HUES6 (cell line): ENCODE data around the gene UXS1.
"Not testable (repeated sequence)": the region's sequence is repeated elsewhere in the genome, so short reads cannot be mapped to it uniquely, and the experiment has no call there.

Experiments
- H3K27ac ChIP-seq: 2 replicates; pipeline ENCODE4 v1.7.0; 2013; ENCODE audit warnings: low read depth, mild to moderate bottlenecking, low read length, inconsistent platforms
- H3K27me3 ChIP-seq: 2 replicates; pipeline ENCODE4 v1.6.1; 2013; ENCODE audit warnings: low read length; ENCODE audit not compliant: control insufficient read depth, insufficient read depth
- H3K36me3 ChIP-seq: 2 replicates; pipeline ENCODE4 v1.6.1; 2013; ENCODE audit warnings: low read length; ENCODE audit not compliant: control insufficient read depth, insufficient read depth
- H3K4me1 ChIP-seq: 2 replicates; pipeline ENCODE4 v1.6.1; 2013; ENCODE audit warnings: low read length; ENCODE audit not compliant: control insufficient read depth, insufficient read depth
- H3K4me3 ChIP-seq: 2 replicates; pipeline ENCODE4 v1.5.1; 2013; ENCODE audit warnings: low read depth, low read length
- H3K9ac ChIP-seq: one replicate; pipeline ENCODE4 v1.6.1; 2013; ENCODE audit warnings: mild to moderate bottlenecking, low read length
- H3K9me3 ChIP-seq: 2 replicates; pipeline ENCODE4 v1.6.1; 2013; ENCODE audit warnings: low read depth, low read length; ENCODE audit not compliant: control insufficient read depth, insufficient read depth

UXS1 gene

DNA sequence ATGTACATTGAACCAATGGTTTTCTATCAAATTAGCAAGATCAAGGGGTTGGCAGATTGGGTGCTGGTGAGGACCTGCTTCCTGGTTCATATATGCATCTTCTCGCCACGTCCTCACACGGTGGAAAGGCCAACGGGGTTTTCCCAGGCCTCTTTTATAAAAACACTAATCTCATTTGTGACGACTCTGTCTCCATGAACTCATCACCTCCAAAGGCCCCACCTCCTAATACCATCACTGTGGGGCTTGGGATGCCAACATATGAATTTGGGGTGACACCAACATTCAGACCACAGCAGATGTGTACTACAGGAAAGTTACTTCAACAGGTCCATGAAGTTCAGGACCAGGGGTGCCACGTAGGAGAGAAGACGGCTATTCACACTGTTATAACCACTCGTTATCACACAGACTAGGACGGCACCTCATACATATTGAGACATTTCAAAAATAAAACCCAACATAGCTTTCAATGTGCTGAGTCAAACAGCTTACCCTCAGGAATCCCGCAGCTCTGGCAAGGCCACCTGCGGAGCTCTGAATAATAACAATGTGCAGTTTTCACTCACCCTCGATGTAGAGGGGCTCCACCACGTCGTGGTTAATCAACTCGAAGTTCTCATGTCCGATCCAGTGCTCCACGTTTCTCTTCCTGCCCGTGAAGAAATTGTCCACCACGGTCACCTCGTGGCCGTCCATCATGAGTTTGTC lies 49.3 kb downstream of the UXS1 start:
- no peaks in the 10 kb centered on the region for H3K27me3 ChIP-seq
- no peak overlapping the region for H3K4me3 ChIP-seq
- no peak overlapping the region for H3K9ac ChIP-seq
- no peaks in the 10 kb centered on the region for H3K9me3 ChIP-seq
- H3K4me1 ChIP-seq = peaks cover 19% of the 10 kb centered on the region
- H3K36me3 ChIP-seq = peaks cover 28% of the 10 kb centered on the region
- H3K27ac ChIP-seq = no peak overlapping the region

DNA sequence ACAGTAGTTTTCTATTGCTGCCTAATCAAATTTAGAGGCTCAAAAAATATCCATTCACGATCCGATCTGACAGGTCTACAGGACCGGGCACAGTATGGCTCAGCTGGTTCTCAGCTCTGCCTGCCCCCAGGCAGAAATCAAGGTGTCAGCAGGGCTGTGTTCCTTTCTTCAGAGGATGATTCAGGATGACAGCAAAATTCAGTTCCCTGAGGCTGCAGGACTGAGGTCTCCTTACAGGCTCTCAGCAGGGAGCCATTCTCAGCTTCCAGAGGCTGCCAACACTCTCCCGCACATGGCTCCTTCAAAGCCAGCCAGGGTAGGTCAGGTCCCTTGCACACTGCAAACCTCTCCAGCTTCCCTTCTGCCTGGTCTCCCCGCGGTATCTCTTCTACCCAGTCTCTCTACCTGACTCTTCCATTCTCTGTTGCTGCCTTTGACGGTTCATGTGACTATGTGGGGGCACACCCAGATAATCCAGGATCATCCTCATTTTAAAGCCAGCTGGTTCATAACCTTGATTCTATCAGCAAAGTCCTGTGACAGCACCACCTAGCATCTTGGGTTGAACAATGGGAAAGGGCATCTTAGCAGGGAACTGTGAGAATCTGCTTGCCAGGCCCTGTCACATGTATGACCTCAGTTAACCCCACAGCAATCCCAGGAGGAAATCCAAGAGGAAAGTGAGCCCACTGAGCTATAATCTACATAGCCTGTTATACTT lies 50.4 kb downstream of the UXS1 start:
- Histone ChIP-seq H3K9ac (no peak overlapping the region), H3K36me3 (peaks cover 22% of the 10 kb centered on the region), H3K27me3 (no peaks in the 10 kb centered on the region), H3K4me1 (peaks cover 19% of the 10 kb centered on the region), H3K4me3 (no peak overlapping the region), H3K9me3 (no peaks in the 10 kb centered on the region), H3K27ac (no peak overlapping the region)

- no peak overlapping the region for H3K4me3 ChIP-seq
- peaks cover 31% of the 10 kb centered on the region for H3K36me3 ChIP-seq
- H3K4me1 ChIP-seq = peaks cover 19% of the 10 kb centered on the region
These were observed 51.4 kb downstream of the UXS1 start for GRCh38 chr2:106142683-106143082.

GRCh38 chr2:106140913-106141312 lies 53.2 kb downstream of the UXS1 start:
- Histone ChIP-seq H3K27ac (no peak overlapping the region), H3K27me3 (no peaks in the 10 kb centered on the region), H3K4me1 (peaks cover 19% of the 10 kb centered on the region), H3K4me3 (no peak overlapping the region), H3K36me3 (peaks cover 31% of the 10 kb centered on the region), H3K9me3 (no peaks in the 10 kb centered on the region), H3K9ac (no peak overlapping the region)

More at GRCh38 chr2:106142683-106143082, 51.4 kb downstream of the UXS1 start:
- Histone ChIP-seq H3K9me3 (no peaks in the 10 kb centered on the region), H3K27ac (no peak overlapping the region), H3K27me3 (no peaks in the 10 kb centered on the region), H3K9ac (no peak overlapping the region)

DNA sequence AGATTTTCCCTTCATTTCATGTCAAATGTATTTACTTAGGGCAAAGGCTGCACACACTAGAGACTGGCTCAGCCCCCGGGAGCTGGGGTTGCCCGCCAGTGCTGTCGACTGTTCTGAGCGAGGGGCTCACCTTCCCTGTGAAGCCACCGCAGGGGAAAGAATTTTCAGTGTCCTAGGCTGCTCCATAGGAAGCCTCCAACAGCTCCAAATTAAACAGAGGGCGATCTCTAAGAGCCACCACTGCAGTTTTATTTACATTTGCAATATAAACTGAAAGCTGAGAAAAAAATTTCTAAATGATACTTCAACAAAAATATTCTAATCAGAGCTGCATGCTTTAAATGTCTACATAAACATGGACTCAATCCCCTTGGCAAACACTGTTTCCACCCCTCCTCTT lies 54.0 kb downstream of the UXS1 start:
- Histone ChIP-seq H3K36me3 (peaks cover 26% of the 10 kb centered on the region), H3K9me3 (no peaks in the 10 kb centered on the region), H3K9ac (no peak overlapping the region), H3K27me3 (no peaks in the 10 kb centered on the region), H3K27ac (no peak overlapping the region), H3K4me1 (peaks cover 16% of the 10 kb centered on the region), H3K4me3 (no peak overlapping the region)

GRCh38 chr2:106139238-106139935 lies 54.7 kb downstream of the UXS1 start:
- Histone ChIP-seq H3K27me3 (no peaks in the 10 kb centered on the region), H3K4me1 (peaks cover 11% of the 10 kb centered on the region), H3K9me3 (no peaks in the 10 kb centered on the region), H3K36me3 (peaks cover 21% of the 10 kb centered on the region), H3K27ac (no peak overlapping the region), H3K9ac (no peak overlapping the region), H3K4me3 (no peak overlapping the region)

GRCh38 chr2:106138543-106139237 lies 55.4 kb downstream of the UXS1 start:
- H3K27me3 ChIP-seq = no peaks in the 10 kb centered on the region
- H3K4me1 ChIP-seq = peaks cover 8% of the 10 kb centered on the region
- H3K9me3 ChIP-seq = no peaks in the 10 kb centered on the region
- no peak overlapping the region for H3K27ac ChIP-seq
- H3K9ac ChIP-seq = no peak overlapping the region
- peaks cover 21% of the 10 kb centered on the region for H3K36me3 ChIP-seq
- no peak overlapping the region for H3K4me3 ChIP-seq

DNA sequence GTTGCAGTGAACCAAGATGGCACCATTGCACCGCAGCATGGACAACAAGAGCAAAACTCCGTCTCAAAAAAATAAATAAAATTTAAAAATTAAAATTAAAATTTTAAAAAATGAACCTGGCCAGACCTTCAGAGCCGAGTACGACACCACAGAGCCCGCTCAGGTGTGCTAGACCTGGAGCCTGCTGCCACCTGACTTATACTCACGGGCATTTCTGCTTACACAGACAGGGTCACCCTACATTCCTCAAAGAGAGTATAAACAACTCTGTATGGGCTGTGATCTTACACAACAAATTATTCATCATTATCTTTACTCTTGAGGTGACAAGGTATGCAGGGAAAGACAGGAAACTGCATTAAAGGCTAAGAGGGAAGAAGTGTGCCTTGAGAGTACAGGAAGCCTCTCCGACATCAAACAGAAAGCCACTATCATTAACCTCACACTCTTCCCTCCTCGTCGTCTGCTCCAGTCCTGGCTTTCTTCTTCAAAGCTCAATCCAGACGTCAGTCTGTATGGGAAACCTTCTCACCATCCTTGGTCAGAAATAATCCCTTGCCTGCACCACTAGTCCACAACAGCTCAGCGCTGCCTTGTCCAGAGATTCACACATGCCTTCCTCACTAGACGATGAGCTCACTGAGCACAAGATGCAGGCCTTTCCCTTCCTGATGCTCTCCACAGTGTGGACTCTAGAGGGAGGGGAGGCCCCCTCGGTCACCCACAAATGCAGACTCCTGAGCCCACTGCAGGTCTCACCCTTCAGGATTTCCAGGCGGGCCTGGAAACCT lies 56.2 kb downstream of the UXS1 start:
- Histone ChIP-seq H3K27ac (no peak overlapping the region), H3K27me3 (no peaks in the 10 kb centered on the region), H3K4me1 (peaks cover 4% of the 10 kb centered on the region; the same call in 1 of the 2 replicates), H3K4me3 (no peak overlapping the region), H3K36me3 (peaks cover 17% of the 10 kb centered on the region), H3K9me3 (no peaks in the 10 kb centered on the region), H3K9ac (no peak overlapping the region)

DNA sequence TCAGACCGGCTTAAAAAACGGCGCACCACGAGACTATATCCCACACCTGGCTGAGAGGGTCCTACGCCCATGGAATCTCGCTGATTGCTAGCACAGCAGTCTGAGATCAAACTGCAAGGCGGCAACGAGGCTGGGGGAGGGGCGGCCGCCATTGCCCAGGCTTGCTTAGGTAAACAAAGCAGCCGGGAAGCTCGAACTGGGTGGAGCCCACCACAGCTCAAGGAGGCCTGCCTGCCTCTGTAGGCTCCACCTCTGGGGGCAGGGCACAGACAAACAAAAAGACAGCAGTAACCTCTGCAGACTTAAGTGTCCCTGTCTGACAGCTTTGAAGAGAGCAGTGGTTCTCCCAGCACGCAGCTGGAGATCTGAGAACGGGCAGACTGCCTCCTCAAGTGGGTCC lies 62.9 kb downstream of the UXS1 start:
- Histone ChIP-seq H3K9ac (peak overlapping the region; percentile 33), H3K4me3 (peak overlapping the region; percentile 42), H3K36me3 (peaks cover 17% of the 10 kb centered on the region)
- not testable (repeated sequence) for H3K9me3 ChIP-seq, H3K27me3 ChIP-seq, H3K4me1 ChIP-seq, H3K27ac ChIP-seq

DNA sequence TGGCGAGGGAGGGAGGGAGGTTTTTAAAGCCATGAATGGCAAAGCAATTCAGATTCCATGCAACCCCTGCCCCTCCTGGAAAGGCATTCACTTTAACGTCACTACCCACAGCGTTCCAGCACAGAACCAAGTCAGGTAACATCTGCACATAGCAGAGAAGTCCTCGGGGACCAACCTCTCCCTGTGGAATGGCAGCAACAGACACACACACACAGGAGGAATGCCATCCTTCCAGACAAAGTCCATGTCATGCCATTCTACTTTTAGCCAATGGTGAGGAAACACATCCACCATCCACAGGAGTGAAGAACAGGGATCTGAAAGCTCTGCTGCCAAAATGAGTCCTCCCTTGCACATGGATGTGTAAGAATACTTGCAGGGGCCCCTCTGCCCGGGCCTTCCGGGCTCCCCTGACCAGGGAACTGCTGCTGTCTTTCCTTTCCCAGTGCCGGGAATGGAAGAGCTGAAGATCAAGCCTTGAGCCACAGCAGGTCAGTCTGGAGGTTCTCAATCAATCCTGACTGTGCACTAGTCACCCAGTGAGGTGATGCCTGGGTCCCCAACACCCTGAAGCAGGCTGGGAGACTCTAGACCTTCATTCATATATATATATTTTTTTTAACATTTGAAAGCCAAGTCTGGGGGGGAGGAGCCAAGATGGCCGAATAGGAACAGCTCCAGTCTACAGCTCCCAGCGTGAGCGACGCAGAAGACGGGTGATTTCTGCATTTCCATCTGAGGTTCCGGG lies 63.7 kb downstream of the UXS1 start:
- Histone ChIP-seq H3K9ac (peak overlapping the region; percentile 46), H3K4me3 (peak overlapping the region; percentile 46), H3K27ac (peak overlapping the region; percentile 42), H3K4me1 (peaks cover 8% of the 10 kb centered on the region), H3K9me3 (no peaks in the 10 kb centered on the region), H3K27me3 (no peaks in the 10 kb centered on the region), H3K36me3 (peaks cover 24% of the 10 kb centered on the region)
